HAP-1 (cell line): ENCODE measurements around the gene GALNT17.
"Not testable (repeated sequence)": the region's sequence is repeated elsewhere in the genome, so short reads cannot be mapped to it uniquely, and the experiment has no call there.

Experiments
- DNase-seq, 2 experiments: peaks; one replicate each; pipeline ENCODE4 v3.0.0-alpha.2; 2016 to 2020; ENCODE audit warnings: low spot score in 2 of 2
- H3K27me3 ChIP-seq: fragments of 250-450 bp; sonication (Bioruptor Pico); 2 replicates; pipeline ENCODE4 v1.5.1; 2020; ENCODE audit warnings: low read depth, mild to moderate bottlenecking, moderate library complexity
- H3K36me3 ChIP-seq: fragments of 250-450 bp; sonication (Bioruptor Pico); replicated peaks from 2 replicates; pipeline ENCODE4 v1.5.1; 2020; ENCODE audit warnings: mild to moderate bottlenecking
- H3K4me1 ChIP-seq: fragments of 250-450 bp; sonication (Bioruptor Pico); 2 replicates; pipeline ENCODE4 v1.5.1; 2020; ENCODE audit warnings: mild to moderate bottlenecking
- H3K4me3 ChIP-seq: fragments of 250-450 bp; sonication (Bioruptor Pico); 2 replicates; pipeline ENCODE4 v1.5.1; 2020; ENCODE audit warnings: mild to moderate bottlenecking, moderate library complexity
- H3K9me3 ChIP-seq: fragments of 250-450 bp; sonication (Bioruptor Pico); 2 replicates; pipeline ENCODE4 v1.5.1; 2020; ENCODE audit warnings: mild to moderate bottlenecking, moderate library complexity
- in situ Hi-C: fragments of 300-500 bp; cut with MboI; formaldehyde crosslinking; loops from 3 replicates; pipeline ENCODE4 v1.14.3; 2020; ENCODE audit warnings: low sequenced_read_pairs, inconsistent platforms, mixed read lengths

Gene GALNT17

GRCh38 chr7:71186535-71187057 lies 54.7 kb downstream of the GALNT17 start:
- in situ Hi-C loops, result no loop called here
- DNase-seq, result no peak

GRCh38 chr7:71191771-71192170 lies 59.8 kb downstream of the GALNT17 start:
- Histone ChIP-seq H3K9me3 (no peaks in the 10 kb centered on the region), H3K4me3 (no peak overlapping the region), H3K36me3 (no peaks in the 10 kb centered on the region), H3K27me3 (no peaks in the 10 kb centered on the region), H3K4me1 (no peaks in the 10 kb centered on the region)
- DNase-seq, result no peak
- in situ Hi-C loops, result no loop called here

More at GRCh38 chr7:71186535-71187057, 54.7 kb downstream of the GALNT17 start:
- H3K36me3 ChIP-seq, result no peaks in the 10 kb centered on the region
- no peaks in the 10 kb centered on the region for H3K4me1 ChIP-seq
- no peaks in the 10 kb centered on the region for H3K9me3 ChIP-seq
- no peaks in the 10 kb centered on the region for H3K27me3 ChIP-seq
- H3K4me3 ChIP-seq, result no peak overlapping the region

- DNase-seq, result no peak
- in situ Hi-C loops, result no loop called here
These were observed 61.3 kb downstream of the GALNT17 start for GRCh38 chr7:71193099-71193810.

GRCh38 chr7:71198391-71198790 lies 66.4 kb downstream of the GALNT17 start:
- Histone ChIP-seq H3K36me3 (no peaks in the 10 kb centered on the region), H3K9me3 (no peaks in the 10 kb centered on the region), H3K4me1 (no peaks in the 10 kb centered on the region), H3K4me3 (no peak overlapping the region), H3K27me3 (no peaks in the 10 kb centered on the region)
- DNase-seq, result no peak
- in situ Hi-C loops, result no loop called here

More at GRCh38 chr7:71193099-71193810, 61.3 kb downstream of the GALNT17 start:
- H3K36me3 ChIP-seq, result no peaks in the 10 kb centered on the region
- H3K4me1 ChIP-seq, result no peaks in the 10 kb centered on the region
- H3K4me3 ChIP-seq, result no peak overlapping the region
- no peaks in the 10 kb centered on the region for H3K9me3 ChIP-seq
- H3K27me3 ChIP-seq, result no peaks in the 10 kb centered on the region

GRCh38 chr7:71198887-71199286 lies 66.9 kb downstream of the GALNT17 start:
- no peaks in the 10 kb centered on the region for H3K36me3 ChIP-seq
- in situ Hi-C loops, result no loop called here
- DNase-seq, result no peak
- H3K27me3 ChIP-seq, result no peaks in the 10 kb centered on the region
- no peaks in the 10 kb centered on the region for H3K9me3 ChIP-seq
- no peaks in the 10 kb centered on the region for H3K4me1 ChIP-seq
- H3K4me3 ChIP-seq, result no peak overlapping the region

GRCh38 chr7:71206184-71206583 lies 74.2 kb downstream of the GALNT17 start:
- no peak for DNase-seq
- no peak overlapping the region for H3K4me3 ChIP-seq
- no peaks in the 10 kb centered on the region for H3K27me3 ChIP-seq
- H3K36me3 ChIP-seq, result no peaks in the 10 kb centered on the region
- H3K9me3 ChIP-seq, result no peaks in the 10 kb centered on the region
- no peaks in the 10 kb centered on the region for H3K4me1 ChIP-seq
- in situ Hi-C loops, result no loop called here

- H3K4me3 ChIP-seq, result no peak overlapping the region
- in situ Hi-C loops, result no loop called here
- H3K9me3 ChIP-seq, result no peaks in the 10 kb centered on the region
- H3K4me1 ChIP-seq, result no peaks in the 10 kb centered on the region
- DNase-seq, result no peak
- no peaks in the 10 kb centered on the region for H3K36me3 ChIP-seq
- no peaks in the 10 kb centered on the region for H3K27me3 ChIP-seq
These were observed 76.9 kb downstream of the GALNT17 start for GRCh38 chr7:71208881-71209280.

- DNase-seq, H3K4me1 ChIP-seq, in situ Hi-C loops, H3K36me3 ChIP-seq, H3K9me3 ChIP-seq, H3K4me3 ChIP-seq, H3K27me3 ChIP-seq: not testable (repeated sequence)
These were observed 77.5 kb downstream of the GALNT17 start for GRCh38 chr7:71209484-71209883.

- Histone ChIP-seq H3K4me3 (no peak overlapping the region), H3K27me3 (no peaks in the 10 kb centered on the region), H3K9me3 (no peaks in the 10 kb centered on the region), H3K36me3 (no peaks in the 10 kb centered on the region), H3K4me1 (no peaks in the 10 kb centered on the region)
- no peak for DNase-seq
- in situ Hi-C loops, result no loop called here
These were observed 78.3 kb downstream of the GALNT17 start for GRCh38 chr7:71210220-71210619.

- H3K9me3 ChIP-seq, H3K27me3 ChIP-seq, H3K36me3 ChIP-seq, H3K4me1 ChIP-seq, H3K4me3 ChIP-seq, DNase-seq, in situ Hi-C loops: not testable (repeated sequence)
These were observed 80.5 kb downstream of the GALNT17 start for GRCh38 chr7:71212433-71212832.

- in situ Hi-C loops, result no loop called here
- Histone ChIP-seq H3K36me3 (no peaks in the 10 kb centered on the region), H3K4me3 (no peak overlapping the region), H3K9me3 (peaks cover 3% of the 10 kb centered on the region; the same call in 1 of the 2 replicates), H3K27me3 (no peaks in the 10 kb centered on the region), H3K4me1 (no peaks in the 10 kb centered on the region)
- DNase-seq, result no peak
These were observed 84.3 kb downstream of the GALNT17 start for GRCh38 chr7:71216211-71216610.

GRCh38 chr7:71220210-71220695 lies 88.3 kb downstream of the GALNT17 start:
- H3K4me1 ChIP-seq, result no peaks in the 10 kb centered on the region
- in situ Hi-C loops, result no loop called here
- no peak for DNase-seq
- no peaks in the 10 kb centered on the region for H3K27me3 ChIP-seq
- H3K9me3 ChIP-seq, result peaks cover 3% of the 10 kb centered on the region; the same call in 1 of the 2 replicates
- no peaks in the 10 kb centered on the region for H3K36me3 ChIP-seq
- H3K4me3 ChIP-seq, result no peak overlapping the region

GRCh38 chr7:71221049-71221448 lies 89.1 kb downstream of the GALNT17 start:
- in situ Hi-C loops, result no loop called here
- Histone ChIP-seq H3K27me3 (no peaks in the 10 kb centered on the region), H3K4me1 (no peaks in the 10 kb centered on the region), H3K9me3 (no peaks in the 10 kb centered on the region), H3K36me3 (no peaks in the 10 kb centered on the region), H3K4me3 (no peak overlapping the region)
- no peak for DNase-seq

GRCh38 chr7:71221549-71221948 lies 89.6 kb downstream of the GALNT17 start:
- Histone ChIP-seq H3K36me3 (no peaks in the 10 kb centered on the region), H3K9me3 (no peaks in the 10 kb centered on the region), H3K4me1 (no peaks in the 10 kb centered on the region), H3K27me3 (no peaks in the 10 kb centered on the region), H3K4me3 (no peak overlapping the region)
- in situ Hi-C loops, result no loop called here
- DNase-seq, result no peak
